Lower leg skin (tissue), 3 donors: ENCODE measurements around the gene CSMD2.

Experiments
- CTCF ChIP-seq, 3 donors: fragments of 450-650 bp; IDR thresholded peaks; one replicate each; pipeline ENCODE4 v1.5.1; 2016; ENCODE audit warnings: antibody characterized with exemption in 3 of 3, mild to moderate bottlenecking in 3 of 3, moderate library complexity in 2 of 3
- POLR2A ChIP-seq, 2 donors: fragments of 450-650 bp; IDR thresholded peaks; one replicate each; pipeline ENCODE4 v1.6.1; 2016 to 2017; ENCODE audit warnings: antibody characterized with exemption in 2 of 2, mild to moderate bottlenecking in 1 of 2, moderate library complexity in 1 of 2

GRCh38 chr1:33850481-33850880 lies 314.5 kb downstream of the CSMD2 start:
- TF ChIP-seq CTCF (IDR thresholded peaks at IDR 0.05) (no peak), POLR2A (IDR thresholded peaks at IDR 0.05) (no peak)
